ENCODE data around the gene ARAP1.

ARAP1 gene

GRCh38 chr11:72668629-72669347 is 83.4 kb downstream of the ARAP1 start:
- peak; percentile 76 to 77 for DNase-seq (ENCODE audit: low read depth in 2 of 2)

GRCh38 chr11:72665911-72666472 is 86.2 kb downstream of the ARAP1 start:
- DNase-seq (ENCODE audit: low read depth in 2 of 2) = no peak

- DNase-seq (ENCODE audit: low read depth in 2 of 2) = no peak
Observed at GRCh38 chr11:72662036-72662435, 90.2 kb downstream of the ARAP1 start.

GRCh38 chr11:72661486-72661885 is 90.7 kb downstream of the ARAP1 start:
- DNase-seq (ENCODE audit: low read depth in 2 of 2) = no peak

- no peak for DNase-seq (ENCODE audit: low read depth in 2 of 2)
Observed at GRCh38 chr11:72658989-72659640, 93.1 kb downstream of the ARAP1 start.

- DNase-seq (ENCODE audit: low read depth in 2 of 2) = no peak
Observed at GRCh38 chr11:72657411-72658100, 94.7 kb downstream of the ARAP1 start.

- DNase-seq (ENCODE audit: low read depth in 2 of 2) = no peak
Observed at GRCh38 chr11:72655896-72656464, 96.2 kb downstream of the ARAP1 start.

- no peak for DNase-seq (ENCODE audit: low read depth in 2 of 2)
Observed at GRCh38 chr11:72655014-72655413, 97.2 kb downstream of the ARAP1 start.

- DNase-seq (ENCODE audit: low read depth in 2 of 2) = no peak
Observed at GRCh38 chr11:72653649-72654048, 98.6 kb downstream of the ARAP1 start.

- DNase-seq (ENCODE audit: low read depth in 2 of 2) = no peak
Observed at GRCh38 chr11:72652873-72653630, 99.2 kb downstream of the ARAP1 start.

- no peak for DNase-seq (ENCODE audit: low read depth in 2 of 2)
Observed at GRCh38 chr11:72652133-72652532, 100.1 kb downstream of the ARAP1 start.

- no peak for DNase-seq (ENCODE audit: low read depth in 2 of 2)
Observed at GRCh38 chr11:72649215-72649976, 102.8 kb downstream of the ARAP1 start.

- no peak for DNase-seq (ENCODE audit: low read depth in 2 of 2)
Observed at GRCh38 chr11:72648384-72649136, 103.6 kb downstream of the ARAP1 start.

- DNase-seq (ENCODE audit: low read depth in 2 of 2) = no peak
Observed at GRCh38 chr11:72647882-72648281, 104.3 kb downstream of the ARAP1 start.

- DNase-seq (ENCODE audit: low read depth in 2 of 2) = no peak
Observed at GRCh38 chr11:72646472-72646871, 105.7 kb downstream of the ARAP1 start.

- no peak for DNase-seq (ENCODE audit: low read depth in 2 of 2)
Observed at GRCh38 chr11:72646024-72646423, 106.2 kb downstream of the ARAP1 start.

GRCh38 chr11:72643547-72643946 is 108.7 kb downstream of the ARAP1 start:
- no peak for DNase-seq (ENCODE audit: low read depth in 2 of 2)

GRCh38 chr11:72642884-72643522 is 109.2 kb downstream of the ARAP1 start:
- DNase-seq (ENCODE audit: low read depth in 2 of 2) = peak; percentile 33 to 39
